Measurements from ENCODE around the gene CAMK4. TPM values are rescaled to one million over a fixed set of nuclear protein-coding genes. Genes with fewer than 3 reads are reported as not detected.
A peak's percentile ranks its signal among the peaks of the same experiment; 100 is the strongest.
"Not testable (repeated sequence)": the region's sequence is repeated elsewhere in the genome, so short reads cannot be mapped to it uniquely, and the experiment has no call there.

Gene CAMK4
- polyA plus RNA-seq, 1 donor from 2014 or later: 9.7 TPM

GRCh38 chr5:111347021-111347420 is 122.8 kb downstream of the CAMK4 start:
- Mint-ChIP-seq H3K27me3 (no peaks in the 10 kb centered on the region), H3K4me3 (no peak overlapping the region), H3K4me1 (no peaks in the 10 kb centered on the region), H3K9me3 (no peaks in the 10 kb centered on the region), H3K27ac (no peak overlapping the region), H3K36me3 (no peaks in the 10 kb centered on the region)

- no peak overlapping the region for H3K4me3 Mint-ChIP-seq
- no peaks in the 10 kb centered on the region for H3K9me3 Mint-ChIP-seq
- no peaks in the 10 kb centered on the region for H3K27me3 Mint-ChIP-seq
- H3K36me3 Mint-ChIP-seq: no peaks in the 10 kb centered on the region
- no peak overlapping the region for H3K27ac Mint-ChIP-seq
- H3K4me1 Mint-ChIP-seq: no peaks in the 10 kb centered on the region
These were observed 124.6 kb downstream of the CAMK4 start for GRCh38 chr5:111348661-111349329.

- Mint-ChIP-seq H3K27ac (no peak overlapping the region), H3K27me3 (no peaks in the 10 kb centered on the region), H3K4me3 (no peak overlapping the region), H3K36me3 (no peaks in the 10 kb centered on the region), H3K9me3 (no peaks in the 10 kb centered on the region), H3K4me1 (no peaks in the 10 kb centered on the region)
These were observed 125.2 kb downstream of the CAMK4 start for GRCh38 chr5:111349429-111349828.

- Mint-ChIP-seq H3K4me3 (no peak overlapping the region), H3K9me3 (no peaks in the 10 kb centered on the region), H3K27me3 (no peaks in the 10 kb centered on the region), H3K27ac (peak overlapping the region in 1 of 3 donors; percentile 58), H3K36me3 (no peaks in the 10 kb centered on the region), H3K4me1 (no peaks in the 10 kb centered on the region)
These were observed 128.9 kb downstream of the CAMK4 start for GRCh38 chr5:111353035-111353434.

GRCh38 chr5:111358726-111359125 is 134.5 kb downstream of the CAMK4 start:
- not testable (repeated sequence) for H3K36me3 Mint-ChIP-seq, H3K4me1 Mint-ChIP-seq, H3K27me3 Mint-ChIP-seq, H3K9me3 Mint-ChIP-seq, H3K27ac Mint-ChIP-seq, H3K4me3 Mint-ChIP-seq

GRCh38 chr5:111360173-111360572 is 136.0 kb downstream of the CAMK4 start:
- Mint-ChIP-seq H3K36me3 (peaks cover 1% of the 10 kb centered on the region), H3K27me3 (no peaks in the 10 kb centered on the region), H3K4me1 (no peaks in the 10 kb centered on the region), H3K4me3 (no peak overlapping the region), H3K9me3 (peaks cover 0 to 4% (median 0%) of the 10 kb centered on the region in 3 donors), H3K27ac (no peak overlapping the region)

GRCh38 chr5:111364992-111365391 is 140.8 kb downstream of the CAMK4 start:
- Mint-ChIP-seq H3K27ac (no peak overlapping the region), H3K4me3 (no peak overlapping the region), H3K4me1 (no peaks in the 10 kb centered on the region), H3K27me3 (no peaks in the 10 kb centered on the region), H3K9me3 (peaks cover 0 to 2% (median 0%) of the 10 kb centered on the region in 3 donors), H3K36me3 (no peaks in the 10 kb centered on the region)

GRCh38 chr5:111366388-111366787 is 142.2 kb downstream of the CAMK4 start:
- no peak overlapping the region for H3K4me3 Mint-ChIP-seq
- no peaks in the 10 kb centered on the region for H3K36me3 Mint-ChIP-seq
- H3K9me3 Mint-ChIP-seq: peaks cover 0 to 2% (median 0%) of the 10 kb centered on the region in 3 donors
- no peaks in the 10 kb centered on the region for H3K27me3 Mint-ChIP-seq
- H3K4me1 Mint-ChIP-seq: no peaks in the 10 kb centered on the region
- no peak overlapping the region for H3K27ac Mint-ChIP-seq

- H3K27ac Mint-ChIP-seq: no peak overlapping the region
- peaks cover 0 to 2% (median 0%) of the 10 kb centered on the region in 3 donors for H3K9me3 Mint-ChIP-seq
- H3K4me3 Mint-ChIP-seq: no peak overlapping the region
- H3K4me1 Mint-ChIP-seq: no peaks in the 10 kb centered on the region
- H3K27me3 Mint-ChIP-seq: no peaks in the 10 kb centered on the region
- no peaks in the 10 kb centered on the region for H3K36me3 Mint-ChIP-seq
These were observed 142.9 kb downstream of the CAMK4 start for GRCh38 chr5:111367115-111367514.

GRCh38 chr5:111372799-111373198 is 148.6 kb downstream of the CAMK4 start:
- no peaks in the 10 kb centered on the region for H3K36me3 Mint-ChIP-seq
- no peaks in the 10 kb centered on the region for H3K27me3 Mint-ChIP-seq
- peaks cover 0 to 3% (median 0%) of the 10 kb centered on the region in 3 donors for H3K9me3 Mint-ChIP-seq
- H3K4me3 Mint-ChIP-seq: no peak overlapping the region
- no peak overlapping the region for H3K27ac Mint-ChIP-seq
- no peaks in the 10 kb centered on the region for H3K4me1 Mint-ChIP-seq

- H3K27ac Mint-ChIP-seq: no peak overlapping the region
These were observed 150.2 kb downstream of the CAMK4 start for GRCh38 chr5:111374380-111374779.

GRCh38 chr5:111375645-111376044 is 151.5 kb downstream of the CAMK4 start:
- Mint-ChIP-seq H3K27me3 (no peaks in the 10 kb centered on the region), H3K9me3 (peaks cover 0 to 5% (median 0%) of the 10 kb centered on the region in 3 donors), H3K4me3 (no peak overlapping the region), H3K4me1 (no peaks in the 10 kb centered on the region), H3K36me3 (no peaks in the 10 kb centered on the region), H3K27ac (no peak overlapping the region)

More at GRCh38 chr5:111374380-111374779, 150.2 kb downstream of the CAMK4 start:
- H3K4me1 Mint-ChIP-seq: no peaks in the 10 kb centered on the region
- no peaks in the 10 kb centered on the region for H3K27me3 Mint-ChIP-seq
- H3K4me3 Mint-ChIP-seq: no peak overlapping the region
- H3K9me3 Mint-ChIP-seq: peaks cover 0 to 5% (median 0%) of the 10 kb centered on the region in 3 donors
- H3K36me3 Mint-ChIP-seq: no peaks in the 10 kb centered on the region

GRCh38 chr5:111377306-111377705 is 153.1 kb downstream of the CAMK4 start:
- H3K9me3 Mint-ChIP-seq: peaks cover 0 to 5% (median 0%) of the 10 kb centered on the region in 3 donors
- H3K4me1 Mint-ChIP-seq: no peaks in the 10 kb centered on the region
- no peak overlapping the region for H3K27ac Mint-ChIP-seq
- no peaks in the 10 kb centered on the region for H3K36me3 Mint-ChIP-seq
- H3K27me3 Mint-ChIP-seq: no peaks in the 10 kb centered on the region
- no peak overlapping the region for H3K4me3 Mint-ChIP-seq

- Mint-ChIP-seq H3K27me3 (no peaks in the 10 kb centered on the region), H3K36me3 (no peaks in the 10 kb centered on the region), H3K4me3 (no peak overlapping the region), H3K27ac (no peak overlapping the region), H3K4me1 (no peaks in the 10 kb centered on the region), H3K9me3 (peaks cover 0 to 4% (median 0%) of the 10 kb centered on the region in 3 donors)
These were observed 155.2 kb downstream of the CAMK4 start for GRCh38 chr5:111379391-111379816.

GRCh38 chr5:111383288-111383970 is 159.2 kb downstream of the CAMK4 start:
- Mint-ChIP-seq H3K4me3 (no peak overlapping the region), H3K27me3 (no peaks in the 10 kb centered on the region), H3K9me3 (no peaks in the 10 kb centered on the region), H3K36me3 (no peaks in the 10 kb centered on the region), H3K27ac (no peak overlapping the region), H3K4me1 (no peaks in the 10 kb centered on the region)

- Mint-ChIP-seq H3K27me3 (no peaks in the 10 kb centered on the region), H3K36me3 (no peaks in the 10 kb centered on the region), H3K4me1 (no peaks in the 10 kb centered on the region), H3K9me3 (no peaks in the 10 kb centered on the region), H3K27ac (no peak overlapping the region), H3K4me3 (no peak overlapping the region)
These were observed 160.0 kb downstream of the CAMK4 start for GRCh38 chr5:111384220-111384619.

Data from IgD-negative memory B cell (primary cell).